Erythroblast (primary cell): ENCODE data around the gene ZNF469.

ENCODE experiments used
- DNase-seq, 2 experiments: peaks; one replicate each; lab custom pipeline; 2025; lab: John Stamatoyannopoulos, UW
- GATA1 ChIP-seq: IDR thresholded peaks from 2 replicates; pipeline ENCODE4 v1.6.1; 2011; ENCODE audit warnings: low read depth, mild to moderate bottlenecking, control low read depth, low read length, moderate library complexity
- POLR2A ChIP-seq: IDR thresholded peaks from 2 replicates; pipeline ENCODE4 v1.6.1; 2011; ENCODE audit warnings: mild to moderate bottlenecking, low read length

ZNF469 gene

DNA sequence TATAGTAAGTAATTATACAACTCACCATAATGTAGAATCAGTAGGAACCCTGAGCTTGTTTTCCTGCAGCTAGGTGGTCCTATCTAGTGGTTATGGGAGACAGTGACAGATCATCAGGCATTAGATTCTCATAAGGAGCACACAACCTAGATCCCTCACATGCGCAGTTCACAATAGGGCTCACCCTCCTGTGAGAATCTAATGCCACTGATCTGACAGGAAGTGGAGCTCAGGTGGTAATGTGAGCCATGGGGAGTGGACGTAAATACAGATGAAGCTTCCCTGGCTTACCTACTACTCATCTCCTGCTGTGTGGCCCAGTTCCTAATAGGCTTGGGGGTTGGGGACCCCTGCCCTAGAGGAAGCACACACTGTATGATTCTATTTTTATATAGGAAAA lies 21.8 kb upstream of the ZNF469 start:
- TF ChIP-seq GATA1 (no peak), POLR2A (no peak)
- DNase-seq: no peak

DNA sequence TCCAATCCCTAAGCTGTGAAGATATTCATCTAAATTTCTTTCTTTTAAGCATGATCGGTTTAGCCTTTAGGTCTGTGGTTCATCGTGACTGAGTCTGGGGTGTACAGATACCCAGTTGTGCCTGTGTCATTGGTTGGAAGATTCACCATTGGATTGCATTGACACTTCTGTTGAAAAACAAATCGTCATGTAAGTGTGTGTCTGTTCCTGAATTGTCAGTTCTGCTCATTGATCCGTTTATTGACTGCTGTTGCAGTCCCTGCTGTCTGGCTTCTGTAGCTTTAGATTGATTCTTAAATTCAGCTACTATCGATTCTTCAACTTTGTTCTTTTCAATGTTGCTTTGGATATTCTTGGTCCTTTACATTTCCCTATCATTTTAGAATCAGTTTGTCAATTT lies 21.0 kb upstream of the ZNF469 start:
- DNase-seq: no peak
- TF ChIP-seq POLR2A (no peak), GATA1 (no peak)

DNA sequence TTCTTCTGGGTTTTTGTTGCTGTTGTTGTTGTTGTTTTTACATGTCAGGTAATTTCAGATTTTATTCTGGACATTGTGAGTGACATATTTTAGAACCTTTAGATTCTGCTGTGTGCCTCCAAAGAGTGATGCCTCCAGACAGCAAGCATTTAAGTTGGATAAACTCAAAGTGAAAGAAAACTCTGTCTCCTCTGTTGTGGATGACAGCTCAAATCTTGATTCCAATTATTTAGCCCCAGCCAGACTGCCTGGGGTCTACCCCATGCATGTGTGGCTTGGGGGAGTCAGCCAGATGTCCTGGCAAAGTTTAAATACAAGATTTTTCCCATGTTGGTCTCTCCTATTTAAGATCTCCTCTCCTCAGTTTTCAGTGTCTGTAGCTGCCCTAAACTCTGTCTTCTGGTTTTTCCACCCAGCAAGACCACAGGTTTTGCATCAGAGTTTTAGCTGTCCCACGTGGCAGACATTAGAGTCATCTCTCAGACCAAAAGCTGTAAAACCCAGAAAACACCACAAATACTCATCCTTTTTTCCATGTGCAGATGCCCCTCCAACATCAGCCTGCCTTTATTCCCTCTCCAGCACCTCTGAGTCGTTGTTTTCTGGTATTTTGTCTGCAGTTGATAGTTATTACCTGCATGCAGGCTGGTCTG lies 19.4 kb upstream of the ZNF469 start:
- TF ChIP-seq POLR2A (no peak), GATA1 (no peak)
- DNase-seq: no peak

DNA sequence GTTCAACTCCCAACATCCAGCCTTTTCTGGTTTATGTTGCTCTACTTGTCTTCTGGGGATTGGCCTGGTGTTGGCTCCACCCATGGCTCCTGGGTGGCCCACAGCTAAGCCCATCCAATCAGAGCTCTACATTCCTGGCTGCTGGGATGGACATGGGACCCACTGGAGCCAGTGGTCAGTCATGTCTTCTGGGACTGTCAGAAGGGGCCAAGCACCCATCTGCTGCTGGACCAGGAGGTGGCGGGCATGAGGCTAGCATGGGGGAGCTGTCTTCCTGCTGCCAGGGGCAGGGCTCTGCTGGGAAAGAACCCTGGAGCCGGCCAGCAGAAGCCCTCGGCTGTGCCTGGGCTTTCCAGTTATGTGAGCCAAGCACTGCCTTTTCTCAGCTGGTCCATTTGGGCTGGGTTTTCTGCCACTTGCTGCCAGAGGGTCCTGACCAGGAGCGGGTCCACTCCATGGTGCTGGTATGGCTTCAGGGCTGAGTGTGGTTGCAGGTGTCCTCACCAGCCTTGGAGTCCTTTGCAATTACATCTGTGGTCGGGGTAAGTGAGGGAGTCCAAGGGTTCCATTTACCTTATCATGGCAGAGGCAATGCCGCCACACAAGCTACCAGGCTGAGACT lies 17.4 kb upstream of the ZNF469 start:
- TF ChIP-seq POLR2A (no peak), GATA1 (no peak)
- DNase-seq: no peak

DNA sequence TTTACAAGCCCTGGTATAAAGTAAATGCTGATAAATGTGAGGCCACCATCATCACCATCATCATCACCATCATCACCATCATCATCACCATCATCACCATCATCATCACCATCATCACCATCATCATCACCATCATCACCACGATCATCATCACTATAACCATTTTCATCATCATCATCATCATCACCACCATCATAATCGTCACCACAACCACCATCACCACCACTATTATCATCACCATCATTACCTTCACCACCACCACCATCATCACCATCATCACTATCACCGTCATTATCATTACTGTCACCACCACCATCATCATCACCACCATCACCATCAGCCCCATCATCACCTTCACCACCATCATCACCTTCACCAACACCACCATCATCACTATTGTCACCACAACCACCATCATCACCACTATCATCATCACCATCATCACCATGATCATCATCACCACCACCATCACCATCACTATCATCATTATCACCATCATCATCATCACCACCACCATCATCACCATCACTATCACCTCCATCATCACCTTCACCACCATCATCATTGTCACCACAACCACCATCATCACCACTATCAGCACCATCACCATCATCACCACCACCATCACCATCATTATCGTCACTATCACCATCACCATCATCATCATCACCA lies 16.6 kb upstream of the ZNF469 start:
- no peak for DNase-seq

DNA sequence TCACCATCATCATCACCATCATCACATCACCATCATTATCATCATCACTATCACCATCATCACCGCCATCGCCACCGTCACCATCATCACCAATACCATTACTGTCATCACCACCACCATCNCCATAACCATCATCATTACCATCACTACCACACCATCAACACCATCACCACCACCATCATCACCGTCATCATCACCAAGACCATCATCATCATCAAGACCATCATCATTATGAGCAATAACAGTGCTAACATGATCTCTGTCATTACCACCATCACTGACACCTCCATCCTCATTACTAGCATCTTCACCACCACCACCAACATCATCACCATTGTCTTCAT lies 16.1 kb upstream of the ZNF469 start:
- no peak for TF ChIP-seq GATA1
- no peak for TF ChIP-seq POLR2A
- DNase-seq: no peak

More for the DNA sequence above, 16.6 kb upstream of the ZNF469 start:
- TF ChIP-seq POLR2A: no peak
- TF ChIP-seq GATA1: no peak

DNA sequence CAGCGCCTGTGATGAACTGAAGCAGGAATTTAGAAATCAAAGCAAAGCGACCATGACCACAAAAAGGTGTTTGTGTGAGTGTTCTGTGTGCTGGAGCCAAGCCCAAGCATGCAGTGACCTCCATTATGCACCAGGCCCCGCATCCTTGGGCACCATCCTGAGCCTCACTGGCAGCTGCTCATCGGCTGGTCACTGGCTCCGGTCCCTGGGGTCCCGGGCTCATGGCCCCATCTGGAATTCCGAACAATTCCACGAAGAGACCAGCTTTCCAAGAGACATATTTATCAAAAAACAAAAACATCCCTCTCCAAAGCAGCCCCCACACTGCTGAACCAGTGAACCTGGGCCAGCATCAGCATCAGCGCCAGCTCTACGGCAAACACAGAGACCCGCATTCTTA lies 15.2 kb upstream of the ZNF469 start:
- DNase-seq: no peak
- TF ChIP-seq GATA1: no peak
- no peak for TF ChIP-seq POLR2A

DNA sequence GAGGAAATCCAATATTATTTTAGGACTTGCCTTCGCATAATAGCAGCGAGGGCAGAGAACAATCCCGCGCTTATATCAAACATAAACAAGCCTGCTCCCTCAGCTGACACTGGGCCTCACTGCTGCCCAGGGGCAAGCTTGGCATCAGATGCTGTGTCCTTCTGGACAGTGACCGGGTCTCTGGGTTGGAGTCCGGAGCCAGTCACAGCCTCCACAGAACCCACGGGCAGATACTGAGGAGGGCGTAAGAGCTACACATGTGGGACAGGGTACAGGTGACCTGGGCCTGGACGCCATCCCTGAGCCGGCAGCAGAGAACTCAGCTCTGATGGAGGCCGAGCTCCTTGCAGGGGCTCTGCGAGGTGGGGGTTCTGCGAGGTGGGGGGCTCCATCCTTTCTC lies 14.7 kb upstream of the ZNF469 start:
- TF ChIP-seq GATA1 (no peak), POLR2A (no peak)
- no peak for DNase-seq

DNA sequence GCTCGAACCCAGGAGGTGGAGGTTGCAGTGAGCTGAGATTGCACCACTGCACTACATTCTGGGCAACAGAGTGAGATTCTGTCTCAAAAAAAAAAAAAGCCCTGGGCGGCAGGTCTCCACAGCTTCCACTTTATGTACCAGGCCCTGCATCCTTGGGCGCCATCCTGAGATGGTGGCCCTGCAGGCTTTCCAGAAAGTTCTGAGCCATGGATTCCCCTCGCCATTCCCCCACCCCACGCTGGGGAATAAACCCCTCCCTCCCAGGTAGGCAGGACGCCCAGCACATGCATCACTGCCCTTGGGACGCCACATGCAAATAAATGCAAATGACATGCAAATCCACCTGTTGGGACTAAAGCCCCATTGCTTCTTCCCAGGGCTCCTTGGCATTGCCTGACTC lies 13.8 kb upstream of the ZNF469 start:
- TF ChIP-seq GATA1 (no peak), POLR2A (no peak)
- DNase-seq: no peak

DNA sequence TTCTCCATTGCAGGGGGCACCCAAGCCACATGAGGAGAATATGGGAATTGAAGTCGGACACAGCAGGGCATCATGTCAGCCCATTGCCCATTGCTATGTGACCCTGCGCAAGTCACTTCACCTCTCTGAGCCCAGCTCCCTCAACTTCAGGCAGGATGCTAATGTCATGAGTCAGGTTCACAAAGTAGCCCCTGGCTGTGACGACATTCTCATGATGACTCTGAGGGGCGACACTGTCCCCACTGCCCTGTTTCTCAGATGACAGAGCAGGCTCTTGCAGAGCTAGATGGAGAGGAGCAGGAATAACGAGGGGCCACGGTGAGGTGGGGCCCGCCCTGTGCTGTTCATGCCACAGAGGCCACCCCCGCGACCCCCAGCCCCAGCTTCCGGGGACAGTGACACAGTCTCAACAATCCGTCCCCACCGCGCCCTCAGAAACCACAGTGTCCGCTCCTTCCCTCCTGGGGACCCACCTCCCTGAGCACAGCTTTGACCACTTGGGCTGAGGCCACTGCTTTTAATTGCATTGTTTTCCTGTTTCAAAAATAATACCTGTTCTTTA lies 13.2 kb upstream of the ZNF469 start:
- DNase-seq: no peak
- TF ChIP-seq GATA1 (no peak), POLR2A (no peak)

DNA sequence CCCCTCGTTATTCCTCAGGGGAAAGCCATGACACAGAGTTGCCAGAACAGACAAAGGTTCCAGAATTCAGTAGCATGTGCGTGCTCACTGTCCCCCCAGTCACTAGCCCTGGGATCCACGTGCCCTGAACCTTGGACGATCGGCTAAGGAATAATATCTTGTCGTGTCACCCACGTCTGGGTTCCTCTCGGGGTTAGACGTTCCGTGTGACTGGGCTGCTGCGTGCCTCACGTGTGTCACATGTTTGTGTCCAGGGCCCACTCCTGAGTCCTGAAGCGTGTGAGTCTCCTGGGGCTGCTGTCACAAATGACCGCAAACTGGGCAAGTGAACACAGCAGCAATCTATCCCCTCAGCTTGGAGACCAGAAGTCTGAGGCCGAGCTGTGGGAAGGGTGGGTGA lies 12.4 kb upstream of the ZNF469 start:
- TF ChIP-seq GATA1: no peak
- no peak for TF ChIP-seq POLR2A
- DNase-seq: no peak

DNA sequence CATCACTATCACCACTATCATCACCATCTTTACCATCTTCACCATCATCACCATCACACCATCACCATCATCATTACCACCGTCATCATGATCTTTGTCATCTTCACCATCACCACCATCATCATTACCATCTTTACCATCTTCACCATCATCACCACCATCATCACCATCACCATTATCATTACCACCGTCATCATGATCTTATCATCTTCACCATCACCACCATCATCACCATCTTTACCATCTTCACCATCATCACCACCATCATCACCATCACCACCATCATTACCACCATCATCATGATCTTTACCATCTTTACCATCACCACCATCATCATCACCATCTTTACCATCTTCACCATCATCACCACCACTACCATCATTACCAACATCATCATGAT lies 10.2 kb upstream of the ZNF469 start:
- no peak for DNase-seq
- TF ChIP-seq GATA1: no peak
- no peak for TF ChIP-seq POLR2A

DNA sequence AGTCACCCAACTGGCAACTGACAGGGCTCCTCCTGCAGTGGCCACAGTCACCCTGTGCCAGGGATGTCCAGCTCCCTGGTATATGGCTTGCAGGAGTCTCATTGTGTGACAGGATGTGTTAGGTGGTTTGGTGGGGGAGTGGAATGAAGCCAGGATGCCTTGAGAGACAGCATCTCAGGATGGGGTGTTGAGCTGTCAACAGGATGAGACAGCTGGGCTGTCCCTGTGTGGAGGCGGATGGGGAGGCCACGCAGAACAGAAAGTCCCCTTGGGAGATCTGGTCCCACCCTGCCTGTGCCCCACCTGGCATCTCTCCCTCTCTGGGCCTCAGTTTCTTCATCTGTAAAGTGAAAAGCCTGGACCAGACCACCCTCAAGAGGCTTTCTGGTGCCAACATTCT lies 9.5 kb upstream of the ZNF469 start:
- no peak for DNase-seq
- no peak for TF ChIP-seq GATA1
- TF ChIP-seq POLR2A: no peak

DNA sequence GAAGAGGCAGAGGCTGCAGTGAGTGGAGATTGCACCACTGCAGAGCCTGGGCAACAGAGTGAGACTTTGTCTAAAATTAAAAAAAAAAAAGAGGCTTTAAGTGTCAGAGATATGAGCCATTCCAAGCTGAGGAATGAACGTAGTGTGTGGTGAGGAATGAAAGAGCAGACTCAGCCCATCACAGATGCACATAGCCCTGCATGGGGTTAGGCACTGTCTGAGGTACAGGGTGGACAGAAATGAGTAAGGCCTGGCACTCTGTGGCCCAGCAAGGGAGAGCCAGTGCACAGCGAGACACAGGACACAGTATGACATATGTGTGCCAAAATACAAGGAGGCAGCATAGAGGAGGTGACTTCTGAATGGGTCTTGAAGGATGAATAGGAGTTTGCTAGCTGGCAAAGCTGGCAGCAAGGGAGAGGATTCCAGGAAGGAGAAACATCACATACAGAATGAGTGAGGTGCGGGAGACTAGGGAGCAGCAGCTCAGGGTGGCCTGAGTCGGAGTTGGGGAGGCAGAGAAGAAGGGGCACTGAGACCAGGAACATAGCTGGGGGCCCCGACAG lies 8.7 kb upstream of the ZNF469 start:
- TF ChIP-seq GATA1 (no peak), POLR2A (no peak)
- no peak for DNase-seq
